GM23338 (cell line): ENCODE results near the gene UAP1.

Experiments used
- CREB1 ChIP-seq: fragments of 250-450 bp; sonication (Bioruptor Pico); IDR thresholded peaks from 2 replicates; pipeline ENCODE4 v1.5.0; 2020; ENCODE audit warnings: low read depth, mild to moderate bottlenecking, moderate library complexity
- EZH2 ChIP-seq: fragments of 200-600 bp; sonication (generic); IDR thresholded peaks from one replicate; pipeline ENCODE4 v1.8.0; 2017; ENCODE audit warnings: antibody characterized with exemption, mild to moderate bottlenecking, low read depth; ENCODE audit not compliant: unreplicated experiment
- EZH2phosphoT487 ChIP-seq: fragments of 200-600 bp; sonication (generic); IDR thresholded peaks from one replicate; pipeline ENCODE4 v1.8.1; 2018; ENCODE audit warnings: antibody characterized with exemption; ENCODE audit not compliant: unreplicated experiment
- JUNB ChIP-seq: IDR thresholded peaks from one replicate; pipeline ENCODE4 v1.6.1; 2016; ENCODE audit warnings: antibody characterized with exemption; ENCODE audit not compliant: unreplicated experiment
- NANOG ChIP-seq: IDR thresholded peaks from 2 replicates; pipeline ENCODE4 v1.6.1; 2016; ENCODE audit warnings: antibody characterized with exemption, borderline replicate concordance
- POLR2AphosphoS5 ChIP-seq: IDR thresholded peaks from 2 replicates; pipeline ENCODE4 v1.6.1; 2016; ENCODE audit warnings: antibody characterized with exemption, low read depth
- STAT1 ChIP-seq: IDR thresholded peaks from one replicate; pipeline ENCODE4 v1.6.1; 2016; ENCODE audit warnings: antibody characterized with exemption; ENCODE audit not compliant: unreplicated experiment
- ZNF114 ChIP-seq: fragments of 250-450 bp; sonication (Bioruptor Pico); IDR thresholded peaks from 2 replicates; pipeline ENCODE4 v1.5.0; 2020; ENCODE audit warnings: mild to moderate bottlenecking, moderate library complexity
- ZNF331 ChIP-seq: fragments of 250-450 bp; sonication (Bioruptor Pico); IDR thresholded peaks from 2 replicates; pipeline ENCODE4 v1.5.0; 2020; ENCODE audit warnings: low read depth, mild to moderate bottlenecking, moderate library complexity
- TF ChIP-seq, protein P1 (sequence below), 2 experiments: fragments of 200-600 bp in 1 of 2; sonication (generic) in 1 of 2; conservative IDR thresholded peaks; 2 replicates each; pipeline versions ENCODE4 v1.5.1 to v1.6.1; 2016 to 2017; ENCODE audit warnings: antibody characterized with exemption in 2 of 2, low read depth in 2 of 2, mild to moderate bottlenecking in 2 of 2, moderate library complexity in 1 of 2
- TF ChIP-seq, protein P2 (sequence below): IDR thresholded peaks from 2 replicates; pipeline ENCODE4 v1.6.1; 2016; ENCODE audit warnings: antibody characterized with exemption
- TF ChIP-seq, protein P3 (sequence below): IDR thresholded peaks from one replicate; pipeline ENCODE4 v1.6.1; 2018; ENCODE audit warnings: antibody characterized with exemption; ENCODE audit not compliant: unreplicated experiment

DNA sequence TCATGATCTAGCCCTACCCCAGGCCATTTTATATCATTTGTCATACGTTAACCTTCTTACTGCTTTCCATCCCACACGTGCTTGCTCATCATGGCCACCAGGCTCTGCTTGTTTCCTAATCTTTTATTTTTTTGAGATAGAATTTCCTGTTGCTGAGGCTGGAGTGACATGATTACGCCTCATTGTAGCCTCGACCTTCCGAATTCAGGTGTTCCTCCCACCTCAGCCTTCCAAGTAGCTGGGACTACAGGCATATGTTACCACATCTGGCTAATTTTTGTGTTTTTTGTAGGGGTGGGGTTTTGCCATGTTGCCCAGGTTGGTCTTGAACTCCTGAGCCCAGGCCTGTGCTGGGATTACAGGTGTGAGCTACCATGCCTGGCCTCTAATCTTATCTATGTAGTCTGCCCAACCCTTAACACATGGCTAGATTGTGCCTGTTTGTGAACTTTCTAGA, 3.3 kb downstream of the UAP1 start:
- TF ChIP-seq, protein P1, sequence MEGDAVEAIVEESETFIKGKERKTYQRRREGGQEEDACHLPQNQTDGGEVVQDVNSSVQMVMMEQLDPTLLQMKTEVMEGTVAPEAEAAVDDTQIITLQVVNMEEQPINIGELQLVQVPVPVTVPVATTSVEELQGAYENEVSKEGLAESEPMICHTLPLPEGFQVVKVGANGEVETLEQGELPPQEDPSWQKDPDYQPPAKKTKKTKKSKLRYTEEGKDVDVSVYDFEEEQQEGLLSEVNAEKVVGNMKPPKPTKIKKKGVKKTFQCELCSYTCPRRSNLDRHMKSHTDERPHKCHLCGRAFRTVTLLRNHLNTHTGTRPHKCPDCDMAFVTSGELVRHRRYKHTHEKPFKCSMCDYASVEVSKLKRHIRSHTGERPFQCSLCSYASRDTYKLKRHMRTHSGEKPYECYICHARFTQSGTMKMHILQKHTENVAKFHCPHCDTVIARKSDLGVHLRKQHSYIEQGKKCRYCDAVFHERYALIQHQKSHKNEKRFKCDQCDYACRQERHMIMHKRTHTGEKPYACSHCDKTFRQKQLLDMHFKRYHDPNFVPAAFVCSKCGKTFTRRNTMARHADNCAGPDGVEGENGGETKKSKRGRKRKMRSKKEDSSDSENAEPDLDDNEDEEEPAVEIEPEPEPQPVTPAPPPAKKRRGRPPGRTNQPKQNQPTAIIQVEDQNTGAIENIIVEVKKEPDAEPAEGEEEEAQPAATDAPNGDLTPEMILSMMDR (conservative IDR thresholded peaks at IDR 0.05; ENCODE audit: low read depth in 2 of 2): 0 out of 4 replicates have a peak, but pooled peaks of 1 of the 2 experiments have one; percentile 20
- TF ChIP-seq EZH2: no peak
- TF ChIP-seq POLR2AphosphoS5: no peak
- no peak for TF ChIP-seq JUNB
- TF ChIP-seq, protein P2, sequence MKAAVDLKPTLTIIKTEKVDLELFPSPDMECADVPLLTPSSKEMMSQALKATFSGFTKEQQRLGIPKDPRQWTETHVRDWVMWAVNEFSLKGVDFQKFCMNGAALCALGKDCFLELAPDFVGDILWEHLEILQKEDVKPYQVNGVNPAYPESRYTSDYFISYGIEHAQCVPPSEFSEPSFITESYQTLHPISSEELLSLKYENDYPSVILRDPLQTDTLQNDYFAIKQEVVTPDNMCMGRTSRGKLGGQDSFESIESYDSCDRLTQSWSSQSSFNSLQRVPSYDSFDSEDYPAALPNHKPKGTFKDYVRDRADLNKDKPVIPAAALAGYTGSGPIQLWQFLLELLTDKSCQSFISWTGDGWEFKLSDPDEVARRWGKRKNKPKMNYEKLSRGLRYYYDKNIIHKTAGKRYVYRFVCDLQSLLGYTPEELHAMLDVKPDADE: no peak
- TF ChIP-seq ZNF114 (CRISPR knock-in tag): no peak
- no peak for TF ChIP-seq CREB1
- TF ChIP-seq, protein P3, sequence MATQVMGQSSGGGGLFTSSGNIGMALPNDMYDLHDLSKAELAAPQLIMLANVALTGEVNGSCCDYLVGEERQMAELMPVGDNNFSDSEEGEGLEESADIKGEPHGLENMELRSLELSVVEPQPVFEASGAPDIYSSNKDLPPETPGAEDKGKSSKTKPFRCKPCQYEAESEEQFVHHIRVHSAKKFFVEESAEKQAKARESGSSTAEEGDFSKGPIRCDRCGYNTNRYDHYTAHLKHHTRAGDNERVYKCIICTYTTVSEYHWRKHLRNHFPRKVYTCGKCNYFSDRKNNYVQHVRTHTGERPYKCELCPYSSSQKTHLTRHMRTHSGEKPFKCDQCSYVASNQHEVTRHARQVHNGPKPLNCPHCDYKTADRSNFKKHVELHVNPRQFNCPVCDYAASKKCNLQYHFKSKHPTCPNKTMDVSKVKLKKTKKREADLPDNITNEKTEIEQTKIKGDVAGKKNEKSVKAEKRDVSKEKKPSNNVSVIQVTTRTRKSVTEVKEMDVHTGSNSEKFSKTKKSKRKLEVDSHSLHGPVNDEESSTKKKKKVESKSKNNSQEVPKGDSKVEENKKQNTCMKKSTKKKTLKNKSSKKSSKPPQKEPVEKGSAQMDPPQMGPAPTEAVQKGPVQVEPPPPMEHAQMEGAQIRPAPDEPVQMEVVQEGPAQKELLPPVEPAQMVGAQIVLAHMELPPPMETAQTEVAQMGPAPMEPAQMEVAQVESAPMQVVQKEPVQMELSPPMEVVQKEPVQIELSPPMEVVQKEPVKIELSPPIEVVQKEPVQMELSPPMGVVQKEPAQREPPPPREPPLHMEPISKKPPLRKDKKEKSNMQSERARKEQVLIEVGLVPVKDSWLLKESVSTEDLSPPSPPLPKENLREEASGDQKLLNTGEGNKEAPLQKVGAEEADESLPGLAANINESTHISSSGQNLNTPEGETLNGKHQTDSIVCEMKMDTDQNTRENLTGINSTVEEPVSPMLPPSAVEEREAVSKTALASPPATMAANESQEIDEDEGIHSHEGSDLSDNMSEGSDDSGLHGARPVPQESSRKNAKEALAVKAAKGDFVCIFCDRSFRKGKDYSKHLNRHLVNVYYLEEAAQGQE: no peak
- TF ChIP-seq EZH2phosphoT487: no peak
- no peak for TF ChIP-seq NANOG
- TF ChIP-seq ZNF331: no peak
- TF ChIP-seq STAT1: no peak
